SK-N-SH (cell line): ENCODE measurements around the gene SNED1.

Source experiments
- EZH2phosphoT487 ChIP-seq: fragments of 200-600 bp; sonication (generic); IDR thresholded peaks from 2 replicates; pipeline ENCODE4 v1.6.1; 2017; ENCODE audit warnings: low read depth, mixed run types, mild to moderate bottlenecking, antibody characterized with exemption, moderate library complexity, borderline replicate concordance
- GABPA ChIP-seq: IDR thresholded peaks from 2 replicates; pipeline ENCODE4 v1.4.0; 2012; ENCODE audit warnings: low read depth, mild to moderate bottlenecking
- REST ChIP-seq: IDR thresholded peaks from 2 replicates; pipeline ENCODE4 v1.6.1; 2012; ENCODE audit warnings: mild to moderate bottlenecking, low read depth, low read length, moderate library complexity

GRCh38 chr2:241091734-241092445 lies 93.5 kb downstream of the SNED1 start:
- TF ChIP-seq GABPA = no peak
- no peak for TF ChIP-seq REST
- no peak for TF ChIP-seq EZH2phosphoT487
